Breast epithelium (tissue), 3 donors: ENCODE data around the gene TRA2B.
"Not testable (repeated sequence)": the region's sequence is repeated elsewhere in the genome, so short reads cannot be mapped to it uniquely, and the experiment has no call there.

Source experiments
- POLR2A ChIP-seq: fragments of 450-650 bp; IDR thresholded peaks from one replicate; pipeline ENCODE4 v1.6.1; 2016; ENCODE audit warnings: antibody characterized with exemption, mild to moderate bottlenecking, moderate library complexity
- TF ChIP-seq, protein P1 (sequence below), 3 donors: fragments of 450-650 bp; IDR thresholded peaks; one replicate each; pipeline ENCODE4 v1.5.1; 2016 to 2017; ENCODE audit warnings: antibody characterized with exemption in 3 of 3, mild to moderate bottlenecking in 3 of 3, moderate library complexity in 3 of 3

DNA sequence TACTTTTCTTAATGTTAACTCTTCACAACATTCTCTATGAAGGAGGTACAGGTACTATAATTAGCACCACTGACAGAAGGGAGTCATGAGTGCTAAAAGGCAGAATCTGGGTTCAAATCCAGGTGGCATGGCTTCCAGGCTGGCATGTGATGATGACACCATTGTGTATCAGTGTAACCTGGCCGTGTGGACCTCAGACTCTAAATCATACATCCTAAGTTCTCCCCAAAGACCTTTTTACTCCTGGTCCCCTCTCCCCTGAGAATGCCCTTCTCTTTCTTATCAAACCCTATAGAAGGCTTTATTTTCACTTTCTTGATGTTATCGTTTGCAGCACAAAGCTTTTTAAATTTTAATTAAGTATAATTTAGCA lies 26.8 kb downstream of the TRA2B start:
- TF ChIP-seq, protein P1, sequence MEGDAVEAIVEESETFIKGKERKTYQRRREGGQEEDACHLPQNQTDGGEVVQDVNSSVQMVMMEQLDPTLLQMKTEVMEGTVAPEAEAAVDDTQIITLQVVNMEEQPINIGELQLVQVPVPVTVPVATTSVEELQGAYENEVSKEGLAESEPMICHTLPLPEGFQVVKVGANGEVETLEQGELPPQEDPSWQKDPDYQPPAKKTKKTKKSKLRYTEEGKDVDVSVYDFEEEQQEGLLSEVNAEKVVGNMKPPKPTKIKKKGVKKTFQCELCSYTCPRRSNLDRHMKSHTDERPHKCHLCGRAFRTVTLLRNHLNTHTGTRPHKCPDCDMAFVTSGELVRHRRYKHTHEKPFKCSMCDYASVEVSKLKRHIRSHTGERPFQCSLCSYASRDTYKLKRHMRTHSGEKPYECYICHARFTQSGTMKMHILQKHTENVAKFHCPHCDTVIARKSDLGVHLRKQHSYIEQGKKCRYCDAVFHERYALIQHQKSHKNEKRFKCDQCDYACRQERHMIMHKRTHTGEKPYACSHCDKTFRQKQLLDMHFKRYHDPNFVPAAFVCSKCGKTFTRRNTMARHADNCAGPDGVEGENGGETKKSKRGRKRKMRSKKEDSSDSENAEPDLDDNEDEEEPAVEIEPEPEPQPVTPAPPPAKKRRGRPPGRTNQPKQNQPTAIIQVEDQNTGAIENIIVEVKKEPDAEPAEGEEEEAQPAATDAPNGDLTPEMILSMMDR (IDR thresholded peaks at IDR 0.05) = not testable (repeated sequence)
- TF ChIP-seq POLR2A = not testable (repeated sequence)
